ENCODE results near the gene MED27. TPM values are rescaled to one million over a fixed set of nuclear protein-coding genes. Genes with fewer than 3 reads are reported as not detected.

MED27 gene
- total RNA-seq, 3 donors from 2014 or later = 13.0 to 16.3 (median 14.4) TPM

- Histone ChIP-seq H3K4me1 (ENCODE audit: low read depth) (no peaks in the 10 kb centered on the region), H3K9me3 (no peaks in the 10 kb centered on the region), H3K4me3 (no peak overlapping the region), H3K36me3 (ENCODE audit: low read depth) (no peaks in the 10 kb centered on the region)
- no peak for ATAC-seq
- intact Hi-C loops (cut with DNase I, micrococcal nuclease) = no loop called here
- TF ChIP-seq CTCF (IDR thresholded peaks at IDR 0.05) = no peak
- no peak for DNase-seq
Measured at GRCh38 chr9:131959056-131959455, 120.6 kb downstream of the MED27 start.

GRCh38 chr9:131954299-131954698 is 125.4 kb downstream of the MED27 start:
- no peak for TF ChIP-seq CTCF (IDR thresholded peaks at IDR 0.05)
- DNase-seq (peak in 1 of 3 donors; percentile 6), ATAC-seq (peak; percentile 35)
- Histone ChIP-seq H3K9me3 (no peaks in the 10 kb centered on the region), H3K4me1 (ENCODE audit: low read depth) (no peaks in the 10 kb centered on the region), H3K4me3 (no peak overlapping the region), H3K36me3 (ENCODE audit: low read depth) (no peaks in the 10 kb centered on the region)
- intact Hi-C loops (cut with DNase I, micrococcal nuclease) = no loop called here

GRCh38 chr9:131951905-131952304 is 127.8 kb downstream of the MED27 start:
- Histone ChIP-seq H3K36me3 (ENCODE audit: low read depth) (no peaks in the 10 kb centered on the region), H3K9me3 (no peaks in the 10 kb centered on the region), H3K4me3 (no peak overlapping the region), H3K4me1 (ENCODE audit: low read depth) (no peaks in the 10 kb centered on the region)
- no peak for TF ChIP-seq CTCF (IDR thresholded peaks at IDR 0.05)
- DNase-seq (no peak), ATAC-seq (no peak)
- intact Hi-C loops (cut with DNase I, micrococcal nuclease) = no loop called here

GRCh38 chr9:131951155-131951554 is 128.5 kb downstream of the MED27 start:
- DNase-seq (no peak), ATAC-seq (no peak)
- no peak for TF ChIP-seq CTCF (IDR thresholded peaks at IDR 0.05)
- Histone ChIP-seq H3K9me3 (no peaks in the 10 kb centered on the region), H3K4me1 (ENCODE audit: low read depth) (no peaks in the 10 kb centered on the region), H3K4me3 (no peak overlapping the region), H3K36me3 (ENCODE audit: low read depth) (no peaks in the 10 kb centered on the region)
- intact Hi-C loops (cut with DNase I, micrococcal nuclease) = no loop called here

- intact Hi-C loops (cut with DNase I, micrococcal nuclease) = no loop called here
- no peaks in the 10 kb centered on the region for H3K36me3 ChIP-seq (ENCODE audit: low read depth)
- no peak for TF ChIP-seq CTCF (IDR thresholded peaks at IDR 0.05)
- no peaks in the 10 kb centered on the region for H3K4me1 ChIP-seq (ENCODE audit: low read depth)
- ATAC-seq = no peak
- DNase-seq = no peak
- H3K9me3 ChIP-seq = no peaks in the 10 kb centered on the region
- no peak overlapping the region for H3K4me3 ChIP-seq
Measured at GRCh38 chr9:131950487-131950886, 129.2 kb downstream of the MED27 start.

- DNase-seq (no peak), ATAC-seq (no peak)
- TF ChIP-seq CTCF (IDR thresholded peaks at IDR 0.05) = no peak
- H3K36me3 ChIP-seq (ENCODE audit: low read depth) = no peaks in the 10 kb centered on the region
- no peaks in the 10 kb centered on the region for H3K9me3 ChIP-seq
- no peaks in the 10 kb centered on the region for H3K4me1 ChIP-seq (ENCODE audit: low read depth)
- H3K4me3 ChIP-seq = no peak overlapping the region
- intact Hi-C loops (cut with DNase I, micrococcal nuclease) = no loop called here
Measured at GRCh38 chr9:131946180-131946579, 133.5 kb downstream of the MED27 start.

All from mucosa of descending colon (tissue), 3 donors.